ENCODE measurements around the gene NAA38.

The NAA38 gene

DNA sequence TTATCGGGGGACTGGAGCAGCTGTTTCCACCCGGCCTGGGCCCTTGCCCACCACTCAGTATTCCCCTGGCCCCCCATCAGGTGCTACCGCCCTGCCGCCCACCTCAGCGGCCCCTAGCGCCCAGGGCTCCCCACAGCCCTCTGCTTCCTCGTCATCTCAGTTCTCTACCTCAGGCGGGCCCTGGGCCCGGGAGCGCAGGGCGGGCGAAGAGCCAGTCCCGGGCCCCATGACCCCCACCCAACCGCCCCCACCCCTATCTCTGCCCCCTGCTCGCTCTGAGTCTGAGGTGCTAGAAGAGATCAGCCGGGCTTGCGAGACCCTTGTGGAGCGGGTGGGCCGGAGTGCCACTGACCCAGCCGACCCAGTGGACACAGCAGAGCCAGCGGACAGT is 8.6 kb downstream of the NAA38 start:
- no peak for DNase-seq (ENCODE audit: low read depth)
- TF ChIP-seq, protein P1, sequence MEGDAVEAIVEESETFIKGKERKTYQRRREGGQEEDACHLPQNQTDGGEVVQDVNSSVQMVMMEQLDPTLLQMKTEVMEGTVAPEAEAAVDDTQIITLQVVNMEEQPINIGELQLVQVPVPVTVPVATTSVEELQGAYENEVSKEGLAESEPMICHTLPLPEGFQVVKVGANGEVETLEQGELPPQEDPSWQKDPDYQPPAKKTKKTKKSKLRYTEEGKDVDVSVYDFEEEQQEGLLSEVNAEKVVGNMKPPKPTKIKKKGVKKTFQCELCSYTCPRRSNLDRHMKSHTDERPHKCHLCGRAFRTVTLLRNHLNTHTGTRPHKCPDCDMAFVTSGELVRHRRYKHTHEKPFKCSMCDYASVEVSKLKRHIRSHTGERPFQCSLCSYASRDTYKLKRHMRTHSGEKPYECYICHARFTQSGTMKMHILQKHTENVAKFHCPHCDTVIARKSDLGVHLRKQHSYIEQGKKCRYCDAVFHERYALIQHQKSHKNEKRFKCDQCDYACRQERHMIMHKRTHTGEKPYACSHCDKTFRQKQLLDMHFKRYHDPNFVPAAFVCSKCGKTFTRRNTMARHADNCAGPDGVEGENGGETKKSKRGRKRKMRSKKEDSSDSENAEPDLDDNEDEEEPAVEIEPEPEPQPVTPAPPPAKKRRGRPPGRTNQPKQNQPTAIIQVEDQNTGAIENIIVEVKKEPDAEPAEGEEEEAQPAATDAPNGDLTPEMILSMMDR (IDR thresholded peaks at IDR 0.05; ENCODE audit: insufficient read depth, low read depth, low read length, missing control alignments): no peak
- no peak overlapping the region for H3K4me3 ChIP-seq (ENCODE audit: low read depth, low read length)

DNA sequence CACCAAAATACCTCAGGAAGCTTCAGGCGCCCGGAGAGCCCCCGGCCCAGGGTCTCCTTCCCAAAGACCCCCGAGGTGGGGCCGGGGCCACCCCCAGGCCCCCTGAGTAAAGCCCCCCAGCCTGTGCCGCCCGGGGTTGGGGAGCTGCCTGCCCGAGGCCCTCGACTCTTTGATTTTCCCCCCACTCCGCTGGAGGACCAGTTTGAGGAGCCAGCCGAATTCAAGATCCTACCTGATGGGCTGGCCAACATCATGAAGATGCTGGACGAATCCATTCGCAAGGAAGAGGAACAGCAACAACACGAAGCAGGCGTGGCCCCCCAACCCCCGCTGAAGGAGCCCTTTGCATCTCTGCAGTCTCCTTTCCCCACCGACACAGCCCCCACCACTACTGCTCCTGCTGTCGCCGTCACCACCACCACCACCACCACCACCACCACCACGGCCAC is 9.2 kb downstream of the NAA38 start:
- no peak overlapping the region for H3K4me3 ChIP-seq (ENCODE audit: low read depth, low read length)
- no peak for DNase-seq (ENCODE audit: low read depth)

DNA sequence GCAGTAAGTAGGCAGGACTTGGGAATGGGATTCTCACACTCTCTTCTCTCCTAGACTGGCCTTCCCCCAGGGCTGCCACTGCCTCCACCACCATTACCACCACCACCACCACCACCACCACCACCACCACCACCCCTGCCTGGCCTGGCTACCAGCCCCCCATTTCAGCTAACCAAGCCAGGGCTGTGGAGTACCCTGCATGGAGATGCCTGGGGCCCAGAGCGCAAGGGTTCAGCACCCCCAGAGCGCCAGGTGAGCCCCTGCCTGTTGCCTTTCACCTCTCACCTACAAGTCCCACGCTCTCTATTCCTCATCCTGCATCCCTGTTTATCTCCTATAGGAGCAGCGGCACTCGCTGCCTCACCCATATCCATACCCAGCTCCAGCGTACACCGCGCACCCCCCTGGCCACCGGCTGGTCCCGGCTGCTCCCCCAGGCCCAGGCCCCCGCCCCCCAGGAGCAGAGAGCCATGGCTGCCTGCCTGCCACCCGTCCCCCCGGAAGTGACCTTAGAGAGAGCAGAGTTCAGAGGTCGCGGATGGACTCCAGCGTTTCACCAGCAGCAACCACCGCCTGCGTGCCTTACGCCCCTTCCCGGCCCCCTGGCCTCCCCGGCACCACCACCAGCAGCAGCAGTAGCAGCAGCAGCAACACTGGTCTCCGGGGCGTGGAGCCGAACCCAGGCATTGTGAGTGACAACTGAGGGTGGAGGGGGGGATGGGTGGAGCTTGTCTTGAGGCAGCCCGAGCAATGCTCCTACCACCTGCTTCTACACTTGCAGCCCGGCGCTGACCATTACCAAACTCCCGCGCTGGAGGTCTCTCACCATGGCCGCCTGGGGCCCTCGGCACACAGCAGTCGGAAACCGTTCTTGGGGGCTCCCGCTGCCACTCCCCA is 10.3 kb downstream of the NAA38 start:
- TF ChIP-seq, protein P1 (IDR thresholded peaks at IDR 0.05; ENCODE audit: insufficient read depth, low read depth, low read length, missing control alignments): no peak
- no peak overlapping the region for H3K4me3 ChIP-seq (ENCODE audit: low read depth, low read length)
- DNase-seq (ENCODE audit: low read depth): no peak

More for the DNA sequence above, 9.2 kb downstream of the NAA38 start:
- TF ChIP-seq, protein P1 (IDR thresholded peaks at IDR 0.05; ENCODE audit: insufficient read depth, low read depth, low read length, missing control alignments): no peak

DNA sequence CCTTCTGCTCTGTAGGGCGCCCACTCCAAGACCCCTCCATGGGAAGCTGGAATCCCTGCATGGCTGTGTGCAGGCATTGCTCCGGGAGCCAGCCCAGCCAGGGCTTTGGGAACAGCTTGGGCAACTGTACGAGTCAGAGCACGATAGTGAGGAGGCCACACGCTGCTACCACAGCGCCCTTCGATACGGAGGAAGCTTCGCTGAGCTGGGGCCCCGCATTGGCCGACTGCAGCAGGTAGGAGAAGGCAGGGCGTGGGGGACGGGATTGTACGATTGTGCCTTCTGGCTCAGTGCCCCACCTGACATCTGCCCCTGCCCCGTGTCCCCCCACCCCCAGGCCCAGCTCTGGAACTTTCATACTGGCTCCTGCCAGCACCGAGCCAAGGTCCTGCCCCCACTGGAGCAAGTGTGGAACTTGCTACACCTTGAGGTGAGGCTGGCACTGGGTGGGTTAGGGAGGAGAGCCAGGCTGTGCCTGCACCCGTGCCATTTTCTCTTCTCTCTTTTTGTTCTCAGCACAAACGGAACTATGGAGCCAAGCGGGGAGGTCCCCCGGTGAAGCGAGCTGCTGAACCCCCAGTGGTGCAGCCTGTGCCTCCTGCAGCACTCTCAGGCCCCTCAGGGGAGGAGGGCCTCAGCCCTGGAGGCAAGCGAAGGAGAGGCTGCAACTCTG is 11.2 kb downstream of the NAA38 start:
- H3K4me3 ChIP-seq (ENCODE audit: low read depth, low read length): no peak overlapping the region
- no peak for DNase-seq (ENCODE audit: low read depth)
- TF ChIP-seq, protein P1 (IDR thresholded peaks at IDR 0.05; ENCODE audit: insufficient read depth, low read depth, low read length, missing control alignments): no peak

DNA sequence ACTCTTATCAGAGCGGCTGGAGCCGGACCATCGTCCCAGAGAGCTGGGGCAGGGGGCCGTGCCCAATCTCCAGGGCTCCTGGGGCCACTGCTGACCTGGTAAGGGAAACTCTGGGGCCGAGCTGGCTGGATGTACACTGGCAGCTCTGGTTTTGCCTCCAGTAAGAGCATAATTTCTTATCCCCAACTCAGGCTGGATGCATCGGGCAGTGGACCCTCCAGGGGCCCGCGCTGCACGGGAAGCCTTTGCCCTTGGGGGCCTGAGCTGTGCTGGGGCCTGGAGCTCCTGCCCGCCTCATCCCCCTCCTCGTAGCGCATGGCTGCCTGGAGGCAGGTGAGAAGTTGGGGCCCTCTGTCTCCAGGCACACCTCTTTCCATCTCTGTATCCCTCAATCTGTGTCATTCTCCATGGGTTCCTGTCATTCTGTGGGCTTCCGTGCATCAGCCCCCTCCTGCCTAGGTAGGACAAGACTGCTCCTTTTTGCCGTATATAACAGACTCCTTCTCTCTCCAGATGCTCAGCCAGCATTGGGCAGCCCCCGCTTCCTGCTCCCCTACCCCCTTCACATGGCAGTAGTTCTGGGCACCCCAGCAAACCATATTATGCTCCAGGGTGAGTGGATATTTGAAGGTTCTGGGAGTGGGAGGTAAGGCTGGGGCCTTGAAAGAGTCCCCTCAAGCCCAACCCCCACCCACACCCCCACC is 11.8 kb downstream of the NAA38 start:
- TF ChIP-seq, protein P1 (IDR thresholded peaks at IDR 0.05; ENCODE audit: insufficient read depth, low read depth, low read length, missing control alignments): no peak
- DNase-seq (ENCODE audit: low read depth): no peak
- H3K4me3 ChIP-seq (ENCODE audit: low read depth, low read length): peak overlapping the region; percentile 89

DNA sequence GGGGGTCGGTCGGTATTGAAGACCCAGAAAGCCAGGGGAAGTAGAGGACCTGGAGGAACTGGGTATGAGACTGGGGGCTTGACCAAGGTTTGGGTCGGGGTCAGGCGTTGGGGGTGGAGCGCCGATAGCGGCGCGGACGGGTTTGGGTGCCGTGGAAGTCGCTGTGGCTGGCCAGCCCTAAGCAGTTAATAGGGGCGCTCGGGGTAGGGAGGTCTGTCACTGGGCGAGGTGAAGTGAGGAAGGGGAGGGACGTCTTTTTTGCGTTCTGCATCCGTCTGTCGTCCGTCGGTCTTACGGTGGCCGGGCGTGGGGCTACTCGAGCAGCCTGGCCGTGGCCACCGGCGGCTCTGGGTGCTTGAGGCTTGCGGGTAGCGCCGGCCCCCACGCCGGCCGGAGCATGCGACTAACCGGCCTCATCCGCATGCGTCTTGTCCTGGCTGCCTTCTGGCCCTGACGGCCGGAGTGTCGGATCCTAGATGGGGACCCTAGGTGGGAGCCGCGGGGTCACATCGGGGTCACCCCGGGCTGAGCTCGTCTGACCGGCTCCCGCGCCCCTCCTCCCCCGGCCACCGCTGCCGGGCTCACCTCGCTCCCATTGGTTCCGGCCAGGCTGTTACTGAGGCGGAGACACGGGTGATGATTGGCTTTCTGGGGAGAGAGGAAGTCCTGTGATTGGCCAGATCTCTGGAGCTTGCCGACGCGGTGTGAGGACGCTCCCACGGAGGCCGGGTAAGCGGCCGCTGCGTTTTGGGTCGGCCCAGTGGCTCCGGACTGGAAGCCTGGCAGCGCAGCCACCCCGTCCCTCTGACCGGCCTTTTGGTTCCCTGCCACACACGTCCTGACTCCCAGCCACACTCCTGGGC is 12.8 kb downstream of the NAA38 start:
- TF ChIP-seq, protein P1 (IDR thresholded peaks at IDR 0.05; ENCODE audit: insufficient read depth, low read depth, low read length, missing control alignments): no peak
- DNase-seq (ENCODE audit: low read depth): peak; percentile 96

More for the DNA sequence above, 12.8 kb downstream of the NAA38 start:
- H3K4me3 ChIP-seq (ENCODE audit: low read depth, low read length): peak overlapping the region; percentile 89
